ENCODE data around the gene PDZD8. TPM values are rescaled to one million over a fixed set of nuclear protein-coding genes. Genes with fewer than 3 reads are reported as not detected.

Gene PDZD8
- total and polyA plus RNA-seq, 2 donors (not counting 3 experiments of a cell fraction or from before 2014, with no cell fraction given) = 5.9 to 22.6 TPM

- no TSS peak for BruUV-seq (replicated peaks)
- no peak for TF ChIP-seq MYC (IDR thresholded peaks at IDR 0.05; ENCODE audit: low read depth, low read length)
- no peak for TF ChIP-seq POLR2AphosphoS5 (IDR thresholded peaks at IDR 0.05; ENCODE audit: insufficient read depth, low read depth, low read length)
- TF ChIP-seq GATA2 (IDR thresholded peaks at IDR 0.05; ENCODE audit: insufficient read depth, insufficient read length, low read depth, low read length) = no peak
- no peak for TF ChIP-seq CTCF (IDR thresholded peaks at IDR 0.05; ENCODE audit: extremely low read depth in 1 of 2, insufficient read depth in 1 of 2, low read depth in 1 of 2, low read length in 2 of 2)
- TF ChIP-seq EZH2 (IDR thresholded peaks at IDR 0.05; ENCODE audit: borderline replicate concordance, low read depth, low read length, severe bottlenecking) = no peak
- no peak for TF ChIP-seq JUN (IDR thresholded peaks at IDR 0.05; ENCODE audit: borderline replicate concordance, insufficient read depth, insufficient read length, low read depth)
- TF ChIP-seq FOS (IDR thresholded peaks at IDR 0.05; ENCODE audit: borderline replicate concordance, insufficient read depth, low read length) = no peak
- TF ChIP-seq, protein P1, sequence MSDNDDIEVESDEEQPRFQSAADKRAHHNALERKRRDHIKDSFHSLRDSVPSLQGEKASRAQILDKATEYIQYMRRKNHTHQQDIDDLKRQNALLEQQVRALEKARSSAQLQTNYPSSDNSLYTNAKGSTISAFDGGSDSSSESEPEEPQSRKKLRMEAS (IDR thresholded peaks at IDR 0.05; ENCODE audit: insufficient read depth, insufficient read length) = no peak
- no peak for TF ChIP-seq POLR2A (IDR thresholded peaks at IDR 0.05; ENCODE audit: low read depth, low read length)
- no peaks in the 10 kb centered on the region for H3K9me1 ChIP-seq (replicated peaks; ENCODE audit: control insufficient read depth, extremely low read depth, insufficient read depth, low read length)
- no peak overlapping the region for H2AFZ ChIP-seq (ENCODE audit: low read depth, low read length)
- no peaks in the 10 kb centered on the region for H3K36me3 ChIP-seq (ENCODE audit: control insufficient read depth in 2 of 2, extremely low read depth in 1 of 2, insufficient read depth in 2 of 2, low read length in 2 of 2)
- dilution Hi-C loops (cut with MboI; ENCODE audit: extremely low pct_ligation_motif_present, low sequenced_read_pairs) = no loop called here
- POLR2A ChIA-PET = no interaction called here
- no peak overlapping the region for H3K4me2 ChIP-seq (ENCODE audit: insufficient read depth, low read length)
- H3K9me3 ChIP-seq (replicated peaks; ENCODE audit: control insufficient read depth, insufficient read depth, low read length) = no peaks in the 10 kb centered on the region
- H3K4me1 ChIP-seq (ENCODE audit: control insufficient read depth, extremely low read depth, insufficient read depth, low read length) = no peaks in the 10 kb centered on the region
- no peaks in the 10 kb centered on the region for H4K20me1 ChIP-seq (replicated peaks; ENCODE audit: control insufficient read depth, extremely low read depth, insufficient read depth, low read length)
- no peaks in the 10 kb centered on the region for H3K79me2 ChIP-seq (ENCODE audit: control insufficient read depth, insufficient read depth, low read length)
- DNase-seq (ENCODE audit: low read depth, low spot score) (no peak), FAIRE-seq (no peak)
- H3K27ac ChIP-seq (ENCODE audit: insufficient read depth, low read depth, low read length) = no peak overlapping the region
- CTCF ChIA-PET = no interaction called here
- H3K9ac ChIP-seq (replicated peaks; ENCODE audit: extremely low read depth, insufficient read depth, low read length) = no peak overlapping the region
- no peaks in the 10 kb centered on the region for H3K27me3 ChIP-seq (ENCODE audit: control insufficient read depth in 2 of 2, insufficient read depth in 2 of 2, low read length in 2 of 2)
- H3K4me3 ChIP-seq (replicated peaks in 1 of 3; ENCODE audit: insufficient read depth in 1 of 3, low read depth in 1 of 3, low read length in 3 of 3) = no peak overlapping the region
- intact Hi-C loops (cut with micrococcal nuclease) = no loop called here
Observed at GRCh38 chr10:117400329-117400728, 25.1 kb upstream of the PDZD8 start.
